Measurements from ENCODE around the gene HOXC11.

GRCh38 chr12:53989227-53990113, 16.5 kb downstream of the HOXC11 start:
- TF ChIP-seq POLR2A (IDR thresholded peaks at IDR 0.05; ENCODE audit: low read length) (no peak), GATA1 (IDR thresholded peaks at IDR 0.05; ENCODE audit: low read depth, low read length) (no peak)

Measured in erythroblast (primary cell).